Naive thymus-derived CD4-positive, alpha-beta T cell (primary cell): ENCODE data around the gene FAM118A. TPM values are rescaled to one million over a fixed set of nuclear protein-coding genes. Genes with fewer than 3 reads are reported as not detected.
A peak's percentile ranks its signal among the peaks of the same experiment; 100 is the strongest.
"Not testable (repeated sequence)": the region's sequence is repeated elsewhere in the genome, so short reads cannot be mapped to it uniquely, and the experiment has no call there.

Experiments
- ATAC-seq: fragments of 150-1000 bp; cut with Tn5 transposase; 2 replicates; pipeline ENCODE4 v1.10.0; 2021; ENCODE audit warnings: mild to moderate bottlenecking, moderate library complexity
- CTCF ChIA-PET: fragments of 350-600 bp; sonication (Branson Sonifier 250); formaldehyde crosslinking; loops from one replicate; lab custom pipeline; 2021; ENCODE audit warnings: antibody characterized with exemption; lab: Charles Lee
- POLR2A ChIA-PET: fragments of 350-600 bp; sonication (Branson Sonifier 250); formaldehyde crosslinking; loops from one replicate; lab custom pipeline; 2021; ENCODE audit warnings: antibody characterized with exemption, inconsistent platforms; lab: Charles Lee
- DNase-seq, 9 donors: peaks; one replicate each; pipeline versions ENCODE4 v3.0.0 to v3.0.0-alpha.2; 2020 to 2022; ENCODE audit warnings: mixed read lengths in 1 of 9
- H3K27ac ChIP-seq: one replicate; pipeline ENCODE4 v1.7.0; 2013; ENCODE audit warnings: mild to moderate bottlenecking, low read depth, low read length, moderate library complexity
- H3K27me3 ChIP-seq, 2 donors: one replicate each; pipeline ENCODE4 v1.7.0; 2013; ENCODE audit warnings: low read length in 2 of 2, mild to moderate bottlenecking in 2 of 2, moderate library complexity in 2 of 2; ENCODE audit not compliant: control insufficient read depth in 2 of 2, insufficient read depth in 2 of 2
- H3K36me3 ChIP-seq, 3 experiments: 1 replicate in 2 of 3; 2 replicates in 1 of 3; pipeline ENCODE4 v1.7.0; 2013; ENCODE audit warnings: low read length in 3 of 3, mild to moderate bottlenecking in 3 of 3, moderate library complexity in 1 of 3; ENCODE audit not compliant: insufficient read depth in 3 of 3, control insufficient read depth in 2 of 3
- H3K4me1 ChIP-seq, 2 donors: one replicate each; pipeline ENCODE4 v1.7.0; 2013; ENCODE audit warnings: low read length in 2 of 2, mild to moderate bottlenecking in 2 of 2, moderate library complexity in 1 of 2; ENCODE audit not compliant: control insufficient read depth in 2 of 2, insufficient read depth in 2 of 2
- H3K4me3 ChIP-seq: 2 replicates; pipeline ENCODE4 v1.7.0; 2013; ENCODE audit warnings: mild to moderate bottlenecking, low read length
- H3K9me3 ChIP-seq, 3 experiments: 1 replicate in 2 of 3; 2 replicates in 1 of 3; pipeline ENCODE4 v1.7.0; 2013; ENCODE audit warnings: low read length in 3 of 3; ENCODE audit not compliant: control insufficient read depth in 2 of 3
- H3K27ac Mint-ChIP-seq, 9 donors: one replicate each; pipeline ENCODE4 v1.8.0; 2020 to 2022; ENCODE audit warnings: mixed read lengths in 9 of 9, mild to moderate bottlenecking in 8 of 9, moderate library complexity in 5 of 9, inconsistent platforms in 2 of 9
- H3K27me3 Mint-ChIP-seq, 5 donors: one replicate each; pipeline ENCODE4 v1.8.0; 2021 to 2022; ENCODE audit warnings: mixed read lengths in 5 of 5, mild to moderate bottlenecking in 1 of 5
- H3K36me3 Mint-ChIP-seq, 5 donors: one replicate each; pipeline ENCODE4 v1.8.0; 2020 to 2022; ENCODE audit warnings: mixed read lengths in 5 of 5, mild to moderate bottlenecking in 3 of 5, inconsistent platforms in 1 of 5
- H3K4me1 Mint-ChIP-seq, 7 donors: one replicate each; pipeline ENCODE4 v1.8.0; 2020 to 2022; ENCODE audit warnings: mixed read lengths in 7 of 7, mild to moderate bottlenecking in 3 of 7, inconsistent platforms in 1 of 7
- H3K4me3 Mint-ChIP-seq, 10 donors: one replicate each; pipeline ENCODE4 v1.8.0; 2020 to 2022; ENCODE audit warnings: mild to moderate bottlenecking in 10 of 10, mixed read lengths in 10 of 10, moderate library complexity in 6 of 10, inconsistent platforms in 2 of 10
- H3K9me3 Mint-ChIP-seq, 11 donors: one replicate each; pipeline ENCODE4 v1.8.0; 2020 to 2022; ENCODE audit warnings: mixed read lengths in 11 of 11, mild to moderate bottlenecking in 4 of 11, inconsistent platforms in 1 of 11, moderate library complexity in 1 of 11
- intact Hi-C, 2 donors: fragments of 100-400 bp; cut with micrococcal nuclease; formaldehyde crosslinking; loops; one replicate each; pipeline ENCODE4 v1.15.1; 2023
- polyA plus RNA-seq, 2 donors: library from polyadenylated mRNA; unstranded; fragments of 300-500 nt; fragmentation: Illumina TruSeq; gene quantifications; one replicate each; pipeline ENCODE4 v1.2.3, GENCODE V29; 2021
- total RNA-seq, 6 experiments: library from RNA in 5 of 6; stranded (reverse) in 5 of 6; gene quantifications; 1 replicate in 5 of 6; 2 replicates in 1 of 6; pipeline ENCODE4 v1.2.3 and lab custom pipeline; 2021 to 2026

The FAM118A gene
- total and polyA plus RNA-seq, 7 experiments from 2014 or later, result 54.0 to 216 (median 109) TPM

DNA sequence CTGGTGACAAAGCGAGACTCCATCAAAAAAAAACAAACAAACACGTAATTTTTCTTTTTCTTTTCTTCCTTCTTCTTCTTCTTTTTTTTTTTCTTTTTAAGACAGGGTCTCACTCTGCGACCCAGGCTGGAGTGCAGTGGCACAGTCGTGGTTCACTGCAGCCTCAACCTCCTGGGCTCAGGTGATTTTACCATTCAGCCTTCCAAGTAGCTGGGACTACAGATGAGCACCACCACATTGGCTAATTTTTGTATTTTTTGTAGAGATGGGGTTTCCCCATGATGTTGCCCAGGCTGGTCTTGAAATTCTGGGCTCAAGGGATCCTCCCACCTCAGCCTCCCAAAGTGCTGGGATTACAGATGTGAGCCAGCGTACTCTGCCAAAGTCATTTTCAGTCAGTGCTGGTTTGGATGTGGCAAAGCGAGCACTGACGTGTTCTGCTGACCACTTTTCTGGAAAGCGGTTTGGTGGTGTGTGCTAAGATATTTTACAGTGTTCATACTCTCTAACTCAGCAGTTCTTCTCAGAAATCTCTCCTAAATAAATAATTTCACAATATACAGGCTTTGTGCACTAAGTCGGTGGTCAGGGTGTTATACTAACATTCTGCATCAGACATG lies 10.7 kb downstream of the FAM118A start:
- Histone ChIP-seq H3K27me3 (no peaks in the 10 kb centered on the region), H3K36me3 (peaks cover 16 to 36% (median 21%) of the 10 kb centered on the region in 3 experiments), H3K27ac (peak overlapping the region; percentile 92), H3K4me1 (peaks cover 32 to 59% of the 10 kb centered on the region in 2 donors), H3K9me3 (no peaks in the 10 kb centered on the region), H3K4me3 (no peak overlapping the region)
- Mint-ChIP-seq H3K36me3 (peaks cover 7 to 31% (median 18%) of the 10 kb centered on the region in 5 donors), H3K4me1 (peaks cover 34 to 94% (median 91%) of the 10 kb centered on the region in 7 donors), H3K4me3 (peak overlapping the region; percentile 54 to 88 (median 85)), H3K27me3 (no peaks in the 10 kb centered on the region), H3K27ac (peak overlapping the region; percentile 98 to 100 (median 99)), H3K9me3 (peaks cover 0 to 3% (median 0%) of the 10 kb centered on the region in 11 donors)
- ATAC-seq, result no peak
- CTCF ChIA-PET, result interaction anchor here (0.5 to 0.7 kb wide), 2 partner anchors 223 to 321 kb away, joined by 4 to 6 read pairs; no protein-coding TSS in a partner anchor
- intact Hi-C loops, result no loop called here
- no peak for DNase-seq
- POLR2A ChIA-PET, result interaction anchor here (1.1 to 3.9 kb wide), 4 partner anchors 14 to 34 kb away, joined by 3 to 13 read pairs (median 8); no protein-coding TSS in a partner anchor

DNA sequence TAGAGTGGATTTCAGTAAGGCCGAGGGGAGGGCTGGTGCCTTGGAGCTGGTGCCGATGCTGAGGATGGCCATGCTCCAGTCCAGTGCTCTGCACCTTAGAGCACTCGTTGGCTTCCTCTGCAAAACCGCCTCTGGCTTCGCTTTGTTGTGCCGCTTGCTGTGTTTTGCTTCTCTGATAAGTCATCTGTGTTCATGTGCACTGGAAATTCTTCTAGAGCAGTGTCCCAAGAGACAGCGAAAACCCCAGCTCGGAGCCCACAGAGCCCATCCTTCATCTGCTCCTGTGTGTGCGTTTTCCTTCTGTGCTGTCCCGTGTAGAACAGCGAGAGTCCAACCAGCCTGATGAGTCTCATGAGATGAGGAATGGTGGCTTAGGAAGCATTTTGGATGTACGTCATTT lies 12.1 kb downstream of the FAM118A start:
- peaks cover 26 to 85% (median 80%) of the 10 kb centered on the region in 7 donors for H3K4me1 Mint-ChIP-seq
- Histone ChIP-seq H3K36me3 (peaks cover 20 to 37% (median 21%) of the 10 kb centered on the region in 3 experiments), H3K27ac (peak overlapping the region; percentile 40), H3K27me3 (no peaks in the 10 kb centered on the region), H3K9me3 (no peaks in the 10 kb centered on the region), H3K4me3 (no peak overlapping the region), H3K4me1 (peaks cover 32 to 48% of the 10 kb centered on the region in 2 donors)
- H3K27me3 Mint-ChIP-seq, result no peaks in the 10 kb centered on the region
- peaks cover 7 to 35% (median 21%) of the 10 kb centered on the region in 5 donors for H3K36me3 Mint-ChIP-seq
- ChIA-PET POLR2A (interaction anchor here (1.6 to 3.9 kb wide), 3 partner anchors 11 to 25 kb away, joined by 7 to 13 read pairs (median 11); no protein-coding TSS in a partner anchor), CTCF (interaction anchor here (0.7 kb wide), 1 partner anchor 1363 kb away, joined by 3 read pairs; no protein-coding TSS in a partner anchor)
- ATAC-seq, result no peak
- DNase-seq, result peak in 1 of 9 donors; percentile 27
- intact Hi-C loops, result no loop called here
- H3K9me3 Mint-ChIP-seq, result peaks cover 0 to 3% (median 0%) of the 10 kb centered on the region in 11 donors
- peak overlapping the region in 9 of 10 donors; percentile 50 to 77 (median 71) for H3K4me3 Mint-ChIP-seq
- H3K27ac Mint-ChIP-seq, result peak overlapping the region; percentile 62 to 100 (median 99)

DNA sequence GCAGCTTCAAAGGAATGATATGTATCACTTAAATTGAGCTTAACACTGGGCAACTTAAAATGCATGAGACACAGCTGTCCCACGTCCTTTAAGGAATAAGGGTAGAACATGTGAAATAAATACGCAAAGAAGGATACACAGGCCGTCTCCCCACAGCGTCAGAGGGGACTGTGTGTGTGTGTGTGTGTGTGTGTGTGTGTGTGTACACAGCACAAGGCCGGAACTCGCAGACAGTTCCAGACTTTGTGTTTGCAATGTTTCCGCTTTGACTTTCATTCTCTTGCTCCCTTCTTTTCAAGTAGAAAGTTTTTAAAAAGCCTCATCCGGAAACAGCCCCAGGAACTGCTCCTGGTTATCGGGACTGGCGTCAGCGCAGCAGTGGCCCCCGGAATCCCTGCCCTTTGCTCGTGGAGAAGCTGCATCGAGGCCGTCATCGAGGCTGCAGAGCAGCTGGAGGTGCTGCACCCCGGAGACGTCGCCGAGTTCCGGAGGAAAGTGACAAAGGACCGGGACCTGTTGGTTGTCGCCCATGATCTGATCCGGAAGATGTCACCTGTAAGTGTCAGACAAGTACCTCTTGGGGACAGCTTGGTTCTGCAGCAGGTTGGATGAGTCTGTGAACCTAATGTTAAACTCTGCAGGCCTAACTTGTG lies 13.3 kb downstream of the FAM118A start:
- intact Hi-C loops, result no loop called here
- peaks cover 0 to 3% (median 0%) of the 10 kb centered on the region in 11 donors for H3K9me3 Mint-ChIP-seq
- Histone ChIP-seq H3K4me3 (no peak overlapping the region), H3K4me1 (peaks cover 21 to 37% of the 10 kb centered on the region in 2 donors), H3K27ac (peak overlapping the region; percentile 40), H3K27me3 (no peaks in the 10 kb centered on the region), H3K36me3 (peaks cover 21 to 47% (median 24%) of the 10 kb centered on the region in 3 experiments), H3K9me3 (no peaks in the 10 kb centered on the region)
- no peak for ATAC-seq
- POLR2A ChIA-PET, result interaction anchor here (0.8 to 3.9 kb wide), 6 partner anchors 11 to 377 kb away, joined by 3 to 13 read pairs (median 6); no protein-coding TSS in a partner anchor
- H3K36me3 Mint-ChIP-seq, result peaks cover 7 to 43% (median 22%) of the 10 kb centered on the region in 5 donors
- peaks cover 26 to 73% (median 69%) of the 10 kb centered on the region in 7 donors for H3K4me1 Mint-ChIP-seq
- H3K27me3 Mint-ChIP-seq, result no peaks in the 10 kb centered on the region
- DNase-seq, result peak in 2 of 9 donors; percentile 36 to 40
- CTCF ChIA-PET, result no interaction called here
- peak overlapping the region in 9 of 10 donors; percentile 48 to 77 (median 69) for H3K4me3 Mint-ChIP-seq
- H3K27ac Mint-ChIP-seq, result peak overlapping the region; percentile 51 to 100 (median 99)

DNA sequence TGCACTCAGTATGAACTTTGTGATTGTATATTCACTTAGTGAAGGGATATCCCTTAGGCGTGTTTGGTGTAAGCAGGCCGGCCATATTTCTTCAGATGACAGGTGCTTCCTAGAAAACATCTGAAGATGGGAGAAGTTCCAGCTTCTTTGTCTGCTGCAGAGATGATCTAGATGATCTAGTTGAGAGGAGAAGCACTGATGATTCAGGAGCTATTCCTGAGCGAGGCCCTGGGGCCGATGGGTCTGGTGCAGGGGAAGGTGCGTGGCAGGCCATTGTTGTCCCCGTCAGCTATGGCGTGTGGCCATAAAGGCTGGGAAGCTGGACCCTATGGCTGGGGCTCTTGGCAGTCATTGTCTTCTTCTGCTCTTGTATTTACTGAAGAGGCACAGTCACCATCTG lies 14.0 kb downstream of the FAM118A start:
- CTCF ChIA-PET, result no interaction called here
- Histone ChIP-seq H3K27me3 (no peaks in the 10 kb centered on the region), H3K27ac (no peak overlapping the region), H3K4me3 (no peak overlapping the region), H3K9me3 (no peaks in the 10 kb centered on the region), H3K4me1 (peaks cover 17 to 37% of the 10 kb centered on the region in 2 donors), H3K36me3 (peaks cover 21 to 53% (median 24%) of the 10 kb centered on the region in 3 experiments)
- intact Hi-C loops, result no loop called here
- H3K27me3 Mint-ChIP-seq, result no peaks in the 10 kb centered on the region
- peak overlapping the region; percentile 31 to 100 (median 99) for H3K27ac Mint-ChIP-seq
- POLR2A ChIA-PET, result interaction anchor here (0.8 to 2.5 kb wide), 5 partner anchors 11 to 377 kb away, joined by 3 to 11 read pairs (median 3); no protein-coding TSS in a partner anchor
- peak overlapping the region in 8 of 10 donors; percentile 36 to 77 (median 70) for H3K4me3 Mint-ChIP-seq
- H3K4me1 Mint-ChIP-seq, result peaks cover 26 to 68% (median 63%) of the 10 kb centered on the region in 7 donors
- peaks cover 7 to 43% (median 22%) of the 10 kb centered on the region in 5 donors for H3K36me3 Mint-ChIP-seq
- DNase-seq (no peak), ATAC-seq (no peak)
- H3K9me3 Mint-ChIP-seq, result peaks cover 0 to 3% (median 0%) of the 10 kb centered on the region in 11 donors

DNA sequence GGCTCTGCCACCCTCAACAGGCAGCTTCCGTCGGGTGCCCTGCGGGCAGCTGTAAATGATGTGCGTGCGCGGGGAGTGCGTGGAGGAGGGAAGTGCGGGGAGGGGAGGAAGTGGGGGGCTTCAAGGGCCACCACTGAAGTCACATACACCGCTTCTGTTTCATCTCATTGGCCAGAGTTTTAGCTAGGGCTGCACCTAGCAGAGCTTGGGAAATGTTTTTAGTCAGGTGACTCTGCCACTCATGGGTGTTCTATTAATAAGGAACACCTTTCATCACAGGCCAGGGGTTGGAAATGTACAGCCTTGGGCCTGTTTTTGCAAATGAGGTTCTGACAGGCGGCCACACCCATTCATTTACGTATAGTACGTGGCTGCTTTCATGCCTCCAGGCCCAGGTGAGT lies 14.6 kb downstream of the FAM118A start:
- ChIA-PET POLR2A (interaction anchor here (0.8 kb wide), 1 partner anchor 13 kb away, joined by 3 read pairs; no protein-coding TSS in a partner anchor), CTCF (no interaction called here)
- Histone ChIP-seq H3K27ac (no peak overlapping the region), H3K4me1 (peaks cover 14 to 31% of the 10 kb centered on the region in 2 donors), H3K27me3 (no peaks in the 10 kb centered on the region), H3K36me3 (peaks cover 21 to 59% (median 24%) of the 10 kb centered on the region in 3 experiments), H3K9me3 (no peaks in the 10 kb centered on the region), H3K4me3 (no peak overlapping the region)
- Mint-ChIP-seq H3K27ac (peak overlapping the region in 6 of 9 donors; percentile 31 to 100 (median 66)), H3K9me3 (peaks cover 0 to 3% (median 0%) of the 10 kb centered on the region in 11 donors), H3K4me1 (peaks cover 22 to 62% (median 56%) of the 10 kb centered on the region in 7 donors), H3K27me3 (no peaks in the 10 kb centered on the region), H3K36me3 (peaks cover 7 to 44% (median 22%) of the 10 kb centered on the region in 5 donors), H3K4me3 (peak overlapping the region in 6 of 10 donors; percentile 42 to 77 (median 72))
- no peak for ATAC-seq
- intact Hi-C loops, result no loop called here
- no peak for DNase-seq

DNA sequence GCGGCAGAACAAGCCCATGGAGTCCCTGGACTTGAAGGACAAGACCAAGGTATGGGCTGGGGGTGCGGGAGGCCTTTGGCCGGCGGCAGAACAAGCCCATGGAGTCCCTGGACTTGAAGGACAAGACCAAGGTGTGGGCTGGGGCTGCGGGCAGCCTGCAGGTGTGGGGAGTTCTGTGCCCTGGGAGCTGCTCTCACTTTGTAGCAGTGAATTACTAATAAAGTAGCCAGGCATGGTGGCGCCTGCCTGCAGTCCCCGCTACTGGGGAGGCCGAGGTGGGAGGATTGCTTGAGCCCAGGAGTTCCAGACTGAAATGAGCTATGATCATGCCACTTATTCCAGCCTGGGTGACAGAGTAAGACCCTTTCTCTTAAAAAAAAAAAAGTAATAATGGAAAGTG lies 18.5 kb downstream of the FAM118A start:
- ATAC-seq, H3K9me3 Mint-ChIP-seq: not testable (repeated sequence)
- POLR2A ChIA-PET, result interaction anchor here (0.6 kb wide), 1 partner anchor 31 kb away, joined by 5 read pairs; no protein-coding TSS in a partner anchor

More for the DNA sequence above, 18.5 kb downstream of the FAM118A start:
- H3K4me3 ChIP-seq, H3K4me1 ChIP-seq, DNase-seq, intact Hi-C loops, H3K4me3 Mint-ChIP-seq, H3K9me3 ChIP-seq, CTCF ChIA-PET, H3K27ac Mint-ChIP-seq, H3K27me3 ChIP-seq, H3K27me3 Mint-ChIP-seq: not testable (repeated sequence)
- peaks cover 12 to 27% (median 19%) of the 10 kb centered on the region in 7 donors for H3K4me1 Mint-ChIP-seq
- peaks cover 10 to 55% (median 25%) of the 10 kb centered on the region in 5 donors for H3K36me3 Mint-ChIP-seq
- peak overlapping the region; percentile 32 for H3K27ac ChIP-seq
- H3K36me3 ChIP-seq, result peaks cover 12 to 85% (median 20%) of the 10 kb centered on the region in 3 experiments
